Testis (tissue), 2 donors: Measurements from ENCODE around the gene PYURF.

Experiments used
- CTCF ChIP-seq, 3 experiments: fragments of 450-650 bp in 2 of 3; fragments of 200-600 bp in 1 of 3; sonication (generic) in 1 of 3; IDR thresholded peaks; one replicate each; pipeline ENCODE4 v1.5.1; 2016 to 2019; ENCODE audit warnings: antibody characterized with exemption in 3 of 3, mild to moderate bottlenecking in 2 of 3, moderate library complexity in 1 of 3
- POLR2A ChIP-seq: fragments of 450-650 bp; IDR thresholded peaks from one replicate; pipeline ENCODE4 v1.6.1; 2017; ENCODE audit warnings: antibody characterized with exemption, mild to moderate bottlenecking, moderate library complexity

DNA sequence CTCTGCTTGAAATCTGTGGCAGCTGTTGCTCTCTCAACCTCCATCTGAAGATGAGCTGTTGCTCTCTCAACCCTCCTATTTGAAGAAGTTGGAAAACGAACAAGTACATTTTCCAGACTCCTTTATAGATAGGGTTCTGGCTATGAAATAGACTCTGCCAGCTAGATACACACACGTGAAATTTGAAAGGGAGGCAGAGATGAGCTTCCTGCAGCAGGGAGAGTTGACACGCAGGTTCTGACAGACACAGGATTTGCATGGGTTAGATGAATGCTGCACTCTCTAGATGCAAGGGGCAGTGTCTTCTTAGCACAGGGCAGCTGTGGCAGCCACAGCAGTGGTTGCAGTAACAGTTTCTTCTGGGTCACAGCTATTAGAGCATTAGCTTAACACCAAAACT lies 8.0 kb upstream of the PYURF start:
- TF ChIP-seq CTCF (IDR thresholded peaks at IDR 0.05) (no peak), POLR2A (no peak)
